GM18951 (cell line): ENCODE data around the gene TTYH1.

Experiments
- POLR2A ChIP-seq: IDR thresholded peaks from 4 replicates; pipeline ENCODE4 v1.6.1; 2011; ENCODE audit warnings: mild to moderate bottlenecking; ENCODE audit not compliant: insufficient read length, insufficient read depth; ENCODE audit errors: extremely low read depth
- in situ Hi-C: fragments of 300-500 bp; cut with MboI; formaldehyde crosslinking; loops from one replicate; pipeline ENCODE4 v1.12.0; 2022; ENCODE audit warnings: low sequenced_read_pairs, mixed read lengths, inconsistent platforms; ENCODE audit not compliant: unreplicated experiment

TTYH1 gene

DNA sequence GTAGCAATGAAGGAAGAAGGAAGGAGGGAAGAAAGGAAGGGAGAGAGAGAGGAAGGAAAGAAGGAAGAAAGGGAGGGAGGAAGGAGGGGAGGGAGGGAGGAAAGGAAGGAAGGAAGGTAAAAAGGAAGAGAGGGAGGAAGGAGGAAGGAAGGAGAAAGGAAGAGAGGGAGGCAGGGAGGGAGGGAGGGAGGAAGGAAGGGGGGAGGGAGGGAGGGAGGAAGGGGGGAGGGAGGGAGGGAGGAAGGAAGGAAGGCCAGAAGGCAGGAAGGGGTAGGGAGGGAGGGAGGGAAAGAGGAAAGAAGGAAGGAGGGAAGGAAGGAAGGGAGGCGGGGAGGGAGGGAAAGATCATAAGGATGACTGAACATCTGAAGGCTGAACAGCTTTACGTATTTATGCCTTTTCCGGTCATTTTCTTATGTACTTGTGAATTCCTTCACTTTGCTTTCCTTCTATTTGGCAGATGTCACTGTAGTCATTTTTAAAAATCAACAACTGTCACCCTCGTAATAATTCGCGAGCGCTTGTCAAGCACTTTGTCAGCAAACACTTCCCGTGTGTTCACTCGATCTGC is 6.7 kb upstream of the TTYH1 start:
- no peak for TF ChIP-seq POLR2A
- in situ Hi-C loops: no loop called here

- TF ChIP-seq POLR2A: no peak
- in situ Hi-C loops: no loop called here
Observed at GRCh38 chr19:54411033-54411432, 4.2 kb upstream of the TTYH1 start.

DNA sequence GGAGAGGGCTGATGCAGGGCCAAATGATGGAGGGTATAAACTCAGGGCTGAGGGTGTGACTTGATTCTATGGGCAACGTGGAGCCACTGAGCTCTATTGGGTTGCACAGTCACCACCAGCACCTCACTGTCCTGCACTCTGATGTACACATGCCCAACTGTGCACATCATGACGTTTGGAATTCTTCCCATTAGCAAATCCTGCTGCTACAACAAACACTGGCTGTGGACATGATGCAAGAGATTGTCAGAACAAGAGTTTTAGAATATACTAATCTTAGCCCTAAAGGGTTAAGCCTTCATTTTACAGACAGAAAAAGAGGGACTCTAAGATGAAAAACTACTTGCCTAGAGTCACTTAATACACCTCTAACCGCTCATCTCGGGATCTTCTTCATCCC is 2.4 kb upstream of the TTYH1 start:
- in situ Hi-C loops: no loop called here
- no peak for TF ChIP-seq POLR2A

DNA sequence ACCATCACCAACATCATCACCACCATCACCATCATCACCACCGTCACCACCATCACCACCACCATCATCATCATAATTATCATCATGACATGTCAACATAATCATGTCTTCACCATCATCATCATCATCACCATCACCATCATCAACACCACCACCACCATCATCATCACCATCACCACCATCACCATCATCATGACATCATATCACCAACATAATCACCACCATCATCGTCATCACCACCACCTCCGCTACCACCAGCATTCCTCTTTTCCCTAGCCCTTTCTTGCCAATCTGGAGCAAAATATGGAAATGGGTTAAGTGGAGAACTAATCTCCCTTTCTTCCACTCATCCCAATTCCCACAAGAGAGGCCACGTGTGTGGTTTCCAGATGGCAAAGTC is 1.1 kb upstream of the TTYH1 start:
- in situ Hi-C loops: no loop called here
- TF ChIP-seq POLR2A: no peak

DNA sequence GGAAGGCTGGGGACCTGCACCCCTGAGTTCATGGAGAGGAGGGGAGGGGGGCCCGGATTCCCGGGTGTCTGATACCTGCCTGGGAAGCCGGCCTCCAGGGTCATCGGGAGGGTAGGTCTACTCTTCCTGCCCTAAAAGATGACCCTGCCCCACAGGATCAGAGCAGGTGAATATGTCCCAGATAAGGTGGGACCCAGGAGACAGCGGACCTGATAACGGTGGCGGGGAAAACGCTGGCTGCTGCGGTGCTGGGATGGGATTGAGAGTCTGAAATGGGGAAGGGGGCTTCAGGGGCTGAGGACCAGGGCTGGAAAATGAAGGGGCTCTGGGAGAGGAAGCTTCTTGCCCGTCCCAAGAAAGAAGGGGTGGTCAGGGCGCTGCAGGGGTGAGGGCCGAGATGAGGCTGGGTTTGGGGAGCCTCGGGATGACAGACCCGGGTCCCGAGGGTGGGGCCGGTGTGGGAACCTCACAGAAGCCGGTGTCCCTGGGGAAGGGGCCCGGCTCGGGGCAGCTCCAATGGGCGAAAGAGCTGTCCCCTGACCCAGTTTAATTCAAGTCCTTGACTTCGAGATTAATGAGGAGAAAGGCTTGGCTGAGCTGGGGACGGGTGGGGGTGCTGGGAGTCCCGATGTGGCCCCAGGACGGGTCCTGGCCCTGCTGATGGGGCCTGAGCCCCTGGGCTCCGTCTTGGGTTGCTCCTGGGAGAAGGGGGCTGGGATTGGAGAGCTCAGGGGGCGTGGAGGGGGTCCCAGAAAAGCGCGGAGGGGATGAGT is 823 bp downstream of the TTYH1 start:
- TF ChIP-seq POLR2A: no peak
- in situ Hi-C loops: no loop called here

GRCh38 chr19:54416695-54417491 is 1.6 kb downstream of the TTYH1 start:
- in situ Hi-C loops: no loop called here

DNA sequence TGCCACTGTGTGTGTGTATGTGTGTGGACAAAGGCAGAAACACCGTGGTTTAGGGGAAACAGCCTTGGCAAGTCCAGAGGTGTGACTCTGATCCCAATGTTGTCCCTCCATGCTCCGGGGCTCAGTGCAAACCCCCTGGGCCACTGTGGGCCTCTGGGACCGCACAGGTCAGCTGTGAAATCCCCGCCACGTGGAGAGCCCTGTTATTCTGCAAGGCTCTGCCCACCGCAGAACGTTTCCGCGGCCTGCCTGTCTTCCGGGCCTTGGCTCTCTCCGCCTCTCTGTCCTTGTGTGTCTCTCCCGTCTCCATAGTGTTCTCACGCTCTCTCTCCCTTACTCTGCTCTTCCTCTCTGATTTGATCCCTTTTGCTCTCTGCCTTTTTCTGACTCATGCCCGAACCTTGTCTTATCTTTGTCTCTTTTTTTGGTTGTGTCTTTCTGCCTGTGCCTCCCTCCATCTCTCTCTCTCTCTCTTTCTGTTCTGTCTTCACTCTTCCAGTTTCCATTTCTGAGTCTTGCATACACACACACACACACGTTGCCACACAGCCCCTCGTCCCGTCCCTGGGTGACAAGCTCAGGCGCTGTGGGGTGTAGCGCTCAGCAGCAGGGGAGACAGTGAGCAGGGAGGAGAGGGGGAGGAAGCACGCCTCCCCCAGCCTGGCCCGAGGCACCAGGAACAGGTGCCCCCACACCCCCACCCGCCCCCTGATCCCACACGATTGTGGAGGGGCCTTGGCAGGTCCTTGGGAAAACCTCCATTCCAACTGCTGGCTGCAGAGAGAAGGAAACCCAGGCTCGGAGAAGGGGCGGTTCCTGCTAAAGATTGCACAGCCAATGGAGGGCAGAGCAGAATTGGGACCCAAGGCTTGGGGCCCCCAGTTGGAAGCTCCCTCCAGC is 3.0 kb downstream of the TTYH1 start:
- in situ Hi-C loops: no loop called here
- TF ChIP-seq POLR2A: no peak

More at GRCh38 chr19:54416695-54417491, 1.6 kb downstream of the TTYH1 start:
- TF ChIP-seq POLR2A: no peak

DNA sequence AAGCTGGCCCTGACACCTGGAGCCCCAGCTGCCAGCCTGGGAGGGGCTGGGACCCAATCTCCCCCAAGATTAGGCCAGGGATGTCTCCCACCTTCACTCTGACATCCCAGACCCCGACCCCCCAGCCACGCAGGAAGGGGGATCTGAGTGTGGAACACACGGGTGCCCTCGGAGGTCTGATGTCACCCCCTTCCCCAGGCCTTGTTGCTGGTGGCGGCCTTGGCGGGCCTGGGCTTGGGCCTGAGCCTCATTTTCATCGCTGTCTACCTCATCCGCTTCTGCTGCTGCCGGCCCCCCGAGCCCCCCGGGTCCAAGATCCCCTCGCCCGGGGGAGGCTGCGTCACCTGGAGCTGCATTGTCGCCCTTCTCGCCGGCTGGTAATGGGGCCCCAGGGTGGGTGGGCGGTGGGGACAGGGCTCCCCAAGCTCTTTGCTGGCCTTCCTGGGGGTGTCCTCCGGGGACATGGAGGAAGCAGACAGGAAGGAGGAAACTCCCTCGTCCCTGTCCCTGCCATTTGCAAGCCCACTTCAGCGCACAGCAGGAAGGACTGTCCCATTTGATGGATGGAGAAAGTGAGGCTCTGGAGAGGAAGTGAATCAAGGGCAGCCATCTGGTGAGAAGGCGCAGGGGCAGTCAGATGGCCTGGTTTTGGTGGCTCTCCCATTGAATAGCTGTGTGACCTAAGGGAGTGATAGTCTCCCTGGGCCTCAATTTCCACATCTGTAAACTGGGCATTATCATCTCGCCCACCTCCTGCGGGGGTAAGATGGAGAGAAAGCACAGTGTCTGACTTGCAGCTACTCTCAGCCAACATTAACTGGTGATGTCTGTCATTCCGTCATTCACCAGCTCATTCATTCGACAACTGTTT is 3.9 kb downstream of the TTYH1 start:
- TF ChIP-seq POLR2A: no peak
- in situ Hi-C loops: no loop called here

GRCh38 chr19:54420068-54420382 is 4.8 kb downstream of the TTYH1 start:
- in situ Hi-C loops: no loop called here
- no peak for TF ChIP-seq POLR2A

DNA sequence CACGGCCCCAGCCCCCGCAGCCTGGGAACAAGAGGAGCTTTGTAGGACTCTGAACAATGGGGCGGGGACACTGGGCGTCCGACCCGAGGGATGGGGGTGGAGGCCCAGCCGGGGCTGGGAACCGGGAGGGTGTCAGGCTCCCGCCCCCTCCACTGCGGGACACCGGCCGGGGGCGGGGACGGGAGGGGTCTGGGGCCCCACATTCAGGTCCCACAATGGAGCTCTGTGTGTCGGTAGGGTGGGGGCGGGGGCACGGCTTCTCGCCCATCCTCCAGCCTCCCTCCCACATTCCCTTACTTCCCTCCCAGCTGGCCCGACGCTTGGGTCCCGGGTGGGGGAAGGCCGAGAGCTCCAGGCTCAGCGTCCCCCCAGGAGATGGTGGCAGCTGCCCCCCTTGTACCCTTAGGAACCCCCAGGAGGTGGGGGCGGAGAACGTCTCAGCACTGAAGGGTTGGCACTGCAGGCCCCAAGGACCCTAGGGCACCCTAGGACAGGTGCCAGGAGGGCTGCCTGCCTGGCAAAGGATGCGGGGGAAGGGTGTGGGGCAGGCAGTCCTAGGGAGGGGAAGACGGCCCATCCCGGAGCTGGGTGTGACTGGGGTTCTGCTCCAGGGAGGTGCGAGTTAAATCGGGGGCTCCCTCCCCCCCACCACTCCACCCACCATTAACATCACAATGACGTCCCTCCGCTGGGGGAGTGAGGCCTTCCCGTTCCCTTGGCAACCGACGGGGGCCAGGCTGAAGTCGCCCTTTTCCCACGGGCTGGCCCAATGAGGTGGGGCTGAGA is 5.3 kb downstream of the TTYH1 start:
- in situ Hi-C loops: no loop called here
- no peak for TF ChIP-seq POLR2A

- no peak for TF ChIP-seq POLR2A
- in situ Hi-C loops: no loop called here
Observed at GRCh38 chr19:54421169-54421516, 5.9 kb downstream of the TTYH1 start.
